ENCODE data around the gene GLIS2. TPM values are rescaled to one million over a fixed set of nuclear protein-coding genes. Genes with fewer than 3 reads are reported as not detected.

Gene GLIS2
- total RNA-seq, 1 experiment from 2014 or later: 18.2 TPM

GRCh38 chr16:4369007-4369733 lies 53.3 kb downstream of the GLIS2 start:
- Histone ChIP-seq H4K20me1 (ENCODE audit: insufficient read depth) (no peaks in the 10 kb centered on the region), H3K27me3 (ENCODE audit: insufficient read depth, low read length) (no peaks in the 10 kb centered on the region), H3K9me3 (ENCODE audit: control insufficient read depth in 1 of 2, insufficient read depth in 1 of 2, low read depth in 1 of 2, low read length in 2 of 2) (no peaks in the 10 kb centered on the region), H3K9ac (ENCODE audit: low read length) (0 out of 2 replicates have a peak overlapping the region, but pooled peaks have one; percentile 25), H3K27ac (ENCODE audit: low read depth, low read length) (peak overlapping the region; percentile 40; the same call in 1 of the 2 replicates), H3K4me3 (replicated peaks in 1 of 2; ENCODE audit: low read depth in 1 of 2, low read length in 2 of 2) (no peak overlapping the region), H3K9me2 (ENCODE audit: insufficient read depth) (no peaks in the 10 kb centered on the region), H3K4me2 (ENCODE audit: low read length) (peak overlapping the region; percentile 46), H3K4me1 (ENCODE audit: control insufficient read depth in 1 of 2, insufficient read depth in 2 of 2, low read length in 2 of 2) (peaks cover 30 to 60% of the 10 kb centered on the region in 2 experiments), H3K36me3 (ENCODE audit: control insufficient read depth in 1 of 2, insufficient read depth in 2 of 2, low read length in 2 of 2) (no peaks in the 10 kb centered on the region), H3K79me2 (ENCODE audit: insufficient read depth, low read length) (peaks cover 8% of the 10 kb centered on the region; the same call in 1 of the 2 replicates), H2AFZ (ENCODE audit: low read depth, low read length, poor library complexity, severe bottlenecking) (no peak overlapping the region)
- no peak for TF ChIP-seq SRF (IDR thresholded peaks at IDR 0.05; ENCODE audit: low read depth)
- no peak for TF ChIP-seq ZFX (IDR thresholded peaks at IDR 0.05)
- no peak; the same call in 1 of the 2 replicates for TF ChIP-seq SP1 (IDR thresholded peaks at IDR 0.05; ENCODE audit: low read depth)
- no peak for TF ChIP-seq EZH2phosphoT487 (IDR thresholded peaks at IDR 0.05; ENCODE audit: borderline replicate concordance)
- TF ChIP-seq JUND (IDR thresholded peaks at IDR 0.05): no peak
- TF ChIP-seq MAX (IDR thresholded peaks at IDR 0.05): no peak; the same call in 1 of the 2 replicates
- TF ChIP-seq YY1 (IDR thresholded peaks at IDR 0.05; ENCODE audit: extremely low read depth, insufficient replicate concordance, low read depth, low read length): no peak
- RAD21 ChIA-PET (ENCODE audit: low non-redundant PET in 1 of 2, low total read pairs in 2 of 2, uncharacterized antibody in 2 of 2, unreplicated experiment in 2 of 2): no interaction called here
- no peak for DNase-seq (ENCODE audit: low read depth, low spot score)
- CTCF ChIA-PET: interaction anchor here (1.1 to 1.8 kb wide), 4 partner anchors 10 to 98 kb away, joined by 3 to 8 read pairs (median 4); no protein-coding TSS in a partner anchor
- ATAC-seq: no peak
- POLR2A ChIA-PET: interaction anchor here (0.6 kb wide), 1 partner anchor 76 kb away, joined by 4 read pairs; no protein-coding TSS in a partner anchor
- intact Hi-C loops (cut with micrococcal nuclease): no loop called here
- no TSS peak for BruUV-seq (replicated peaks)

- intact Hi-C loops (cut with micrococcal nuclease): no loop called here
- H3K9me2 ChIP-seq (ENCODE audit: insufficient read depth): no peaks in the 10 kb centered on the region
- no peak overlapping the region for H2AFZ ChIP-seq (ENCODE audit: low read depth, low read length, poor library complexity, severe bottlenecking)
- peaks cover 14% of the 10 kb centered on the region; the same call in 1 of the 2 replicates for H3K79me2 ChIP-seq (ENCODE audit: insufficient read depth, low read length)
- no peaks in the 10 kb centered on the region for H3K36me3 ChIP-seq (ENCODE audit: control insufficient read depth in 1 of 2, insufficient read depth in 2 of 2, low read length in 2 of 2)
- no peaks in the 10 kb centered on the region for H3K9me3 ChIP-seq (ENCODE audit: control insufficient read depth in 1 of 2, insufficient read depth in 1 of 2, low read depth in 1 of 2, low read length in 2 of 2)
- no peak overlapping the region for H3K4me3 ChIP-seq (replicated peaks in 1 of 2; ENCODE audit: low read depth in 1 of 2, low read length in 2 of 2)
- H4K20me1 ChIP-seq (ENCODE audit: insufficient read depth): no peaks in the 10 kb centered on the region
- ChIA-PET POLR2A (no interaction called here), CTCF (interaction anchor here (1.8 kb wide), 1 partner anchor 32 kb away, joined by 8 read pairs; no protein-coding TSS in a partner anchor), RAD21 (ENCODE audit: low non-redundant PET in 1 of 2, low total read pairs in 2 of 2, uncharacterized antibody in 2 of 2, unreplicated experiment in 2 of 2) (no interaction called here)
- peaks cover 39 to 70% of the 10 kb centered on the region in 2 experiments for H3K4me1 ChIP-seq (ENCODE audit: control insufficient read depth in 1 of 2, insufficient read depth in 2 of 2, low read length in 2 of 2)
- ATAC-seq: no peak
- no peak overlapping the region for H3K9ac ChIP-seq (ENCODE audit: low read length)
- no TSS peak for BruUV-seq (replicated peaks)
- H3K27me3 ChIP-seq (ENCODE audit: insufficient read depth, low read length): no peaks in the 10 kb centered on the region
- H3K4me2 ChIP-seq (ENCODE audit: low read length): no peak overlapping the region
- H3K27ac ChIP-seq (ENCODE audit: low read depth, low read length): no peak overlapping the region
- no peak for DNase-seq (ENCODE audit: low read depth, low spot score)
- TF ChIP-seq CBX3 (IDR thresholded peaks at IDR 0.05; ENCODE audit: low read depth): no peak
- TF ChIP-seq RAD21 (IDR thresholded peaks at IDR 0.05; ENCODE audit: low read depth): no peak
- TF ChIP-seq EZH2 (IDR thresholded peaks at IDR 0.05): no peak
- no peak for TF ChIP-seq ELF1 (IDR thresholded peaks at IDR 0.05; ENCODE audit: borderline replicate concordance, low read depth)
- no peak for TF ChIP-seq ZFX (IDR thresholded peaks at IDR 0.05)
- no peak for TF ChIP-seq SIN3A (IDR thresholded peaks at IDR 0.05; ENCODE audit: low read depth)
- no peak for TF ChIP-seq SP1 (IDR thresholded peaks at IDR 0.05; ENCODE audit: low read depth)
- no peak for TF ChIP-seq ZNF274 (IDR thresholded peaks at IDR 0.05; ENCODE audit: low read depth, low read length)
- TF ChIP-seq ZBTB33 (IDR thresholded peaks at IDR 0.05; ENCODE audit: extremely low read depth, insufficient replicate concordance, low read length): no peak
- no peak for TF ChIP-seq MAX (IDR thresholded peaks at IDR 0.05)
- TF ChIP-seq CTCF (IDR thresholded peaks at IDR 0.05 in 2 of 3, conservative IDR thresholded peaks at IDR 0.05 in 1 of 3; ENCODE audit: borderline replicate concordance in 1 of 3, insufficient read depth in 1 of 3, low read depth in 2 of 3, low read length in 2 of 3): no peak
Observed at GRCh38 chr16:4370151-4370550, 54.3 kb downstream of the GLIS2 start.
